Adrenal gland (tissue), 12 donors: ENCODE measurements around the gene MARCHF11. TPM values are rescaled to one million over a fixed set of nuclear protein-coding genes. Genes with fewer than 3 reads are reported as not detected.

Source experiments
- DNase-seq, 7 donors: peaks; one replicate each; pipeline ENCODE4 v3.0.0-alpha.2; 2019 to 2020
- H3K27ac ChIP-seq, 5 donors: fragments of 200-600 bp; sonication (generic) in 4 of 5; 1 replicate in 3 of 5; 2 replicates in 2 of 5; pipeline versions ENCODE4 v1.5.1 to v1.8.0; 2016 to 2020; ENCODE audit warnings: mild to moderate bottlenecking in 1 of 5
- H3K27me3 ChIP-seq: fragments of 200-600 bp; 2 replicates; pipeline ENCODE4 v1.8.0; 2021
- H3K36me3 ChIP-seq, 2 donors: fragments of 200-600 bp; replicated peaks in 1 of 2; 1 replicate in 1 of 2; 2 replicates in 1 of 2; pipeline versions ENCODE4 v1.5.1 to v1.8.0; 2018 to 2022
- H3K4me1 ChIP-seq, 2 donors: fragments of 200-600 bp; replicated peaks in 1 of 2; 1 replicate in 1 of 2; 2 replicates in 1 of 2; pipeline versions ENCODE4 v1.5.1 to v1.8.0; 2018 to 2021
- H3K4me3 ChIP-seq, 4 donors: fragments of 200-600 bp; sonication (generic) in 3 of 4; one replicate each; pipeline ENCODE4 v1.5.1; 2016 to 2018
- H3K9me3 ChIP-seq, 3 donors: fragments of 200-600 bp; sonication (generic) in 1 of 3; replicated peaks in 1 of 3; 1 replicate in 2 of 3; 2 replicates in 1 of 3; pipeline versions ENCODE4 v1.5.1 to v1.8.0; 2016 to 2021
- POLR2A ChIP-seq, 2 donors: fragments of 450-650 bp; IDR thresholded peaks; one replicate each; pipeline ENCODE4 v1.6.1; 2017; ENCODE audit warnings: antibody characterized with exemption in 2 of 2, mild to moderate bottlenecking in 2 of 2, moderate library complexity in 1 of 2
- WGBS, 4 donors: extraction: QIAGEN DNeasy Blood & Tissue Kit in 2 of 4; methylation state at CpG; one replicate each; pipeline versions ENCODE4 v1.1.5 to v1.1.7; 2013 to 2017; 5-methylcytosine and 5-hydroxymethylcytosine counted together
- intact Hi-C, 2 donors: fragments of 100-400 bp; cut with DNase I; formaldehyde crosslinking; loops; one replicate each; pipeline versions ENCODE4 v1.14.1 to v1.15.0; 2022 to 2023
- polyA plus RNA-seq, 3 donors: library from polyadenylated mRNA; stranded (reverse); fragments of 200-250 nt in 2 of 3; fragments of 350-450 nt in 1 of 3; fragmentation: Illumina TruSeq in 1 of 3; extraction: RNeasy Lipid Tissue Mini Kit (QIAGEN cat#74804) in 1 of 3; gene quantifications; one replicate each; pipeline ENCODE4 v1.2.3, GENCODE V29; 2013 to 2014
- total RNA-seq, 9 donors: library from RNA; depleted of rRNA in 4 of 9; stranded (reverse); fragments of >200 nt in 4 of 9; fragments of 120-200 nt in 1 of 9; fragmentation: NEBNext Ultra II Directional in 1 of 9; extraction: Animal tissue kit (Norgen Biotek cat#: 25700) in 1 of 9; gene quantifications; one replicate each; pipeline versions ENCODE4 v1.1.0 to v1.2.4, GENCODE V29; 2013 to 2023
- TF ChIP-seq, protein P1 (sequence below), 6 experiments: fragments of 450-650 bp in 4 of 6; fragments of 200-600 bp in 2 of 6; sonication (generic) in 1 of 6; IDR thresholded peaks; 1 replicate in 5 of 6; 2 replicates in 1 of 6; pipeline versions ENCODE4 v1.5.1 to v1.8.0; 2016 to 2021; ENCODE audit warnings: antibody characterized with exemption in 6 of 6, mild to moderate bottlenecking in 2 of 6, moderate library complexity in 1 of 6
- donor health status: healthy with polysubstance abuse.
- donor health status: Bipolar disorder and iron deficiency.
- donor health status: DM: yes; HTN: yes; CAD: no.
- donor health status: DM: no; HTN: no; CAD: no.
- donor health status: DM: no; HTN: no; CAD: no.
- donor health status: DM: yes; HTN: yes; CAD: no.

MARCHF11 gene
- total and polyA plus RNA-seq, 12 donors = 0.14 to 3.9 (median 1.0) TPM; not detected in 6

DNA sequence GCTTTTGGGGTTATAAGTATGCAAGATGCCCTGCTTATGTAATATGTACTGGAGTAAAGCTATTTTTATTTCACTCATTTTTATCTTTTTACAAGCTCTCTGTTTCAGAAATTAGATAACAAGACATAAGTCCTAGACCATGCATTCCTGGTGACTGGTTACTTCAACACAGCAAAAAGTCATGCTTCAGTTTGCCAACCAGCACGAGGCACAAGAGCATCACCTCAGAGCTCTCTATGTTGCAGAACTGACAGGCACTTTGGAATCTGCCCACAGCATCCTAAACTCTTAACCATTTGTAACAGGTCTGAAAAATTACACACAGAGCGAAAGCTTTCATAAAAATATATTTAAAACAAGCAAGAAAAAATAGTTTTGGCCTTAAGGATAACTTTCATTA, 112.8 kb downstream of the MARCHF11 start:
- TF ChIP-seq POLR2A (IDR thresholded peaks at IDR 0.05) = no peak
- TF ChIP-seq, protein P1, sequence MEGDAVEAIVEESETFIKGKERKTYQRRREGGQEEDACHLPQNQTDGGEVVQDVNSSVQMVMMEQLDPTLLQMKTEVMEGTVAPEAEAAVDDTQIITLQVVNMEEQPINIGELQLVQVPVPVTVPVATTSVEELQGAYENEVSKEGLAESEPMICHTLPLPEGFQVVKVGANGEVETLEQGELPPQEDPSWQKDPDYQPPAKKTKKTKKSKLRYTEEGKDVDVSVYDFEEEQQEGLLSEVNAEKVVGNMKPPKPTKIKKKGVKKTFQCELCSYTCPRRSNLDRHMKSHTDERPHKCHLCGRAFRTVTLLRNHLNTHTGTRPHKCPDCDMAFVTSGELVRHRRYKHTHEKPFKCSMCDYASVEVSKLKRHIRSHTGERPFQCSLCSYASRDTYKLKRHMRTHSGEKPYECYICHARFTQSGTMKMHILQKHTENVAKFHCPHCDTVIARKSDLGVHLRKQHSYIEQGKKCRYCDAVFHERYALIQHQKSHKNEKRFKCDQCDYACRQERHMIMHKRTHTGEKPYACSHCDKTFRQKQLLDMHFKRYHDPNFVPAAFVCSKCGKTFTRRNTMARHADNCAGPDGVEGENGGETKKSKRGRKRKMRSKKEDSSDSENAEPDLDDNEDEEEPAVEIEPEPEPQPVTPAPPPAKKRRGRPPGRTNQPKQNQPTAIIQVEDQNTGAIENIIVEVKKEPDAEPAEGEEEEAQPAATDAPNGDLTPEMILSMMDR (IDR thresholded peaks at IDR 0.05) = no peak
- 71 to 90% (median 79%) methylated on average over 2 of the region's 2 CpGs for WGBS, 4 donors
- H3K27ac ChIP-seq = no peak overlapping the region
- H3K4me3 ChIP-seq = no peak overlapping the region
- no peaks in the 10 kb centered on the region for H3K36me3 ChIP-seq
- DNase-seq = no peak
- H3K9me3 ChIP-seq = no peaks in the 10 kb centered on the region
- H3K27me3 ChIP-seq = no peaks in the 10 kb centered on the region
- peaks cover 0 to 5% of the 10 kb centered on the region in 2 donors for H3K4me1 ChIP-seq
- intact Hi-C loops = no loop called here

DNA sequence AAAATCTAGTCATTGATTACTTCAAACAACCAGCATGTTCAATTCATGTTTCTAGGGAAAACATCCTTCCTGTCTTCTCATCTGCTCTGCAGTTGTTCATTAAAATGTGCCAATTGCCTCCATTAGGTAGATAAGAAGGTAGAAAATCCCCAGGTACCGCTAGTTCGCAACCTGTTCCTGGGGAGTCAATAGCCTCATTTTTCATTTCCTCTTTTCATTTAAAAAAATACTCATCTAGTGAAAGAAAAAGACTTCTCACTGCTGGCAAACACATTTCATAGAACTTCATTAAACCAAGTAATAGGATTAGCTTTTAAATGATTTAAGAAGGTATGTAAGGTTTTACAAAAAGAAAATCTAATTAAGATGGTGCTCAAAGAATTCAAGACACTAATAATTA, 113.3 kb downstream of the MARCHF11 start:
- Histone ChIP-seq H3K36me3 (no peaks in the 10 kb centered on the region), H3K4me1 (peaks cover 0 to 2% of the 10 kb centered on the region in 2 donors), H3K27ac (no peak overlapping the region), H3K9me3 (no peaks in the 10 kb centered on the region), H3K4me3 (no peak overlapping the region), H3K27me3 (no peaks in the 10 kb centered on the region)
- no peak for TF ChIP-seq POLR2A (IDR thresholded peaks at IDR 0.05)
- TF ChIP-seq, protein P1 (IDR thresholded peaks at IDR 0.05) = no peak
- DNase-seq = no peak
- WGBS, 4 donors = 86 to 93% (median 90%) methylated on average over 2 of the region's 2 CpGs
- intact Hi-C loops = no loop called here

DNA sequence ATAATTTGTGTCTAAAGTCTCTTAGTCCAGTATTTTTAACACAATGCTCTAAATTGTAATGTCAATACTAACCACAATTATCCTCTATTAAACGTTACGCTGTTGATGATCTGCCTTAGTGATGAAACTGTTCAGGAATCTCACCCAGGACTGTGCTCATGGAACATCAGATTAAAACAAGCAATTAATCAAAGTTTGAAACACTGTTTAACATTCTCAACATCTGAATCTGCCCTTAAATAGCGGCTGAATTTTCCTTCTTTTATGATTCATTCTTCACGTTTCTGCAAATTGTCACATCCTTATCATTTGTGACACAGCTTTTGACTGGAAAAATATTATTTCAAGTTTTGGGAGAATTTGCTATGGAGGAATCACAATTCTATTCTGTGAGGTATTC, 113.8 kb downstream of the MARCHF11 start:
- no peaks in the 10 kb centered on the region for H3K36me3 ChIP-seq
- H3K9me3 ChIP-seq = no peaks in the 10 kb centered on the region
- 53 to 65% (median 60%) methylated on average over 4 of the region's 4 CpGs for WGBS, 4 donors
- H3K27me3 ChIP-seq = no peaks in the 10 kb centered on the region
- H3K4me1 ChIP-seq = no peaks in the 10 kb centered on the region
- no peak for DNase-seq
- H3K27ac ChIP-seq = no peak overlapping the region
- intact Hi-C loops = no loop called here
- H3K4me3 ChIP-seq = no peak overlapping the region
- TF ChIP-seq, protein P1 (IDR thresholded peaks at IDR 0.05) = no peak
- no peak for TF ChIP-seq POLR2A (IDR thresholded peaks at IDR 0.05)

DNA sequence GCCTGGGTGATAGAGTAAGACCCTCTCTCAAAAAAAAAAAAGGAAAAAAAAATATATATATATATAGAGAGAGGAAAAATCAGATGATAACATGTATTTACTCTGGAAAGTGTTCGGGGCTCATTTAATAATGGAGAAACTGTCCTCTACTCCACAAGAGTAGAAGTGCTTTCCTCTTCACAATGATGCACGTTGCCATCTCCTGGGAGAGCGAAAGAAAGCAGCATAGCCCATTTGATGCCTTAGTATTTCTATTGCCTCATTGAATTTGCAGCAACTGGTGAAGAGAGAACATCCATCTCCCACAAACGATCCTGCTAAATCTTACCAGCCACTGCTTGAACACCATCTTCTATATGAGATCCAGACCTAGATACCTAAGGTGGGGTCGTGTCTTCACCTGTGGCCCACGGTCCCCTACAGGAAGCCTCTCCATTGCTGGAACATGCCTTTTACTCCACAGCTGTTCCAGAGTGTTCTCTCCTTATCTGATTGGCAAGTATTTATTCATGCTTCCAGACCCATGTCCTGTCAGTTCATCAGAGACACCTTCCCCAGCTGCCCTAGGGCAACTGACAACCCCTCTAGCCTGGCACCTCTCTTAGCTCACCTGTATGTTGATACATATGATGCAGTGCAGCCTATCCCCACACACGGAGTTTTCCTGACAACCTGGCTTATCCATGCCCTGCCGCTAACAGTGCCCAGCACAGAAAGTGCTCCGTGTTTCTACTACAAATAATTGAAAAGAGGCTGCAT, 115.3 kb downstream of the MARCHF11 start:
- no peak for DNase-seq
- Histone ChIP-seq H3K27me3 (no peaks in the 10 kb centered on the region), H3K27ac (no peak overlapping the region), H3K36me3 (no peaks in the 10 kb centered on the region), H3K9me3 (no peaks in the 10 kb centered on the region), H3K4me1 (no peaks in the 10 kb centered on the region), H3K4me3 (no peak overlapping the region)
- intact Hi-C loops = no loop called here
- 75 to 82% (median 80%) methylated on average over 9 of the region's 9 CpGs for WGBS, 4 donors
- TF ChIP-seq, protein P1 (IDR thresholded peaks at IDR 0.05) = no peak
- no peak for TF ChIP-seq POLR2A (IDR thresholded peaks at IDR 0.05)
